ENCODE data around the gene DCDC1. TPM values are rescaled to one million over a fixed set of nuclear protein-coding genes. Genes with fewer than 3 reads are reported as not detected.

Gene DCDC1
- polyA plus RNA-seq, 3 donors, result 0.03 TPM; not detected in 2

- no peak for DNase-seq
Measured at GRCh38 chr11:30991376-30991775, 378.2 kb downstream of the DCDC1 start.

GRCh38 chr11:30990625-30991296 lies 378.8 kb downstream of the DCDC1 start:
- Mint-ChIP-seq H3K4me1 (no peaks in the 10 kb centered on the region), H3K27me3 (ENCODE audit: low read depth in 3 of 3) (no peaks in the 10 kb centered on the region), H3K27ac (no peak overlapping the region), H3K4me3 (no peak overlapping the region), H3K9me3 (peaks cover 0 to 5% (median 2%) of the 10 kb centered on the region in 7 donors), H3K36me3 (no peaks in the 10 kb centered on the region)
- TF ChIP-seq CTCF (IDR thresholded peaks at IDR 0.05), result no peak
- DNase-seq, result no peak
- no peak overlapping the region for H2AFZ ChIP-seq (ENCODE audit: insufficient read depth, low read depth, low read length, poor library complexity, severe bottlenecking)
- no peaks in the 10 kb centered on the region for H3K27me3 ChIP-seq (ENCODE audit: control insufficient read depth in 2 of 2, insufficient read depth in 2 of 2, low read length in 2 of 2)
- no peak overlapping the region for H3K4me3 ChIP-seq (replicated peaks in 1 of 3; ENCODE audit: low read depth in 2 of 3, low read length in 3 of 3)
- no peaks in the 10 kb centered on the region for H3K79me2 ChIP-seq (ENCODE audit: insufficient read depth, low read length)
- H3K36me3 ChIP-seq (replicated peaks in 1 of 2; ENCODE audit: control insufficient read depth in 1 of 2, insufficient read depth in 2 of 2, low read length in 2 of 2), result no peaks in the 10 kb centered on the region
- H3K4me2 ChIP-seq (replicated peaks; ENCODE audit: extremely low read depth, low read length, poor library complexity, severe bottlenecking), result no peak overlapping the region
- H3K27ac ChIP-seq (ENCODE audit: low read depth in 1 of 2, low read length in 2 of 2), result no peak overlapping the region
- 92% methylated on average over 3 of the region's 7 CpGs for WGBS (ENCODE audit: insufficient coverage)
- H3K9ac ChIP-seq (ENCODE audit: insufficient read depth, low read length, poor library complexity, severe bottlenecking), result no peak overlapping the region
- intact Hi-C loops (cut with micrococcal nuclease), result no loop called here
- no peaks in the 10 kb centered on the region for H3K9me3 ChIP-seq (replicated peaks in 1 of 2; ENCODE audit: control insufficient read depth in 1 of 2, insufficient read depth in 1 of 2, low read length in 2 of 2)
- H4K20me1 ChIP-seq (ENCODE audit: insufficient read depth, low read length), result no peaks in the 10 kb centered on the region
- no peaks in the 10 kb centered on the region for H3K4me1 ChIP-seq (ENCODE audit: control insufficient read depth in 1 of 2, insufficient read depth in 2 of 2, low read length in 2 of 2)

More at GRCh38 chr11:30991376-30991775, 378.2 kb downstream of the DCDC1 start:
- no peaks in the 10 kb centered on the region for H3K79me2 ChIP-seq (ENCODE audit: insufficient read depth, low read length)
- H3K9me3 ChIP-seq (replicated peaks in 1 of 2; ENCODE audit: control insufficient read depth in 1 of 2, insufficient read depth in 1 of 2, low read length in 2 of 2), result no peaks in the 10 kb centered on the region
- no peaks in the 10 kb centered on the region for H3K4me1 ChIP-seq (ENCODE audit: control insufficient read depth in 1 of 2, insufficient read depth in 2 of 2, low read length in 2 of 2)
- Mint-ChIP-seq H3K36me3 (no peaks in the 10 kb centered on the region), H3K9me3 (peaks cover 0 to 5% (median 2%) of the 10 kb centered on the region in 7 donors), H3K27me3 (ENCODE audit: low read depth in 3 of 3) (peaks cover 0 to 2% (median 0%) of the 10 kb centered on the region in 3 donors), H3K27ac (no peak overlapping the region), H3K4me1 (no peaks in the 10 kb centered on the region), H3K4me3 (no peak overlapping the region)
- H3K27me3 ChIP-seq (ENCODE audit: control insufficient read depth in 2 of 2, insufficient read depth in 2 of 2, low read length in 2 of 2), result no peaks in the 10 kb centered on the region
- no peaks in the 10 kb centered on the region for H3K36me3 ChIP-seq (replicated peaks in 1 of 2; ENCODE audit: control insufficient read depth in 1 of 2, insufficient read depth in 2 of 2, low read length in 2 of 2)
- no peaks in the 10 kb centered on the region for H4K20me1 ChIP-seq (ENCODE audit: insufficient read depth, low read length)
- WGBS (ENCODE audit: insufficient coverage), result 100% methylated on average over 2 of the region's 4 CpGs
- no peak overlapping the region for H3K4me2 ChIP-seq (replicated peaks; ENCODE audit: extremely low read depth, low read length, poor library complexity, severe bottlenecking)
- H2AFZ ChIP-seq (ENCODE audit: insufficient read depth, low read depth, low read length, poor library complexity, severe bottlenecking), result no peak overlapping the region
- intact Hi-C loops (cut with micrococcal nuclease), result no loop called here
- no peak overlapping the region for H3K4me3 ChIP-seq (replicated peaks in 1 of 3; ENCODE audit: low read depth in 2 of 3, low read length in 3 of 3)
- no peak for TF ChIP-seq CTCF (IDR thresholded peaks at IDR 0.05)
- H3K9ac ChIP-seq (ENCODE audit: insufficient read depth, low read length, poor library complexity, severe bottlenecking), result no peak overlapping the region
- H3K27ac ChIP-seq (ENCODE audit: low read depth in 1 of 2, low read length in 2 of 2), result no peak overlapping the region

Data from CD14-positive monocyte (primary cell).